Activated T-helper 17 cell treated with anti-CD3 and anti-CD28 coated beads, Interleukin-2, amount 50 U/mL, for 72 hours (primary cell): ENCODE measurements around the gene VPS54. TPM values are rescaled to one million over a fixed set of nuclear protein-coding genes. Genes with fewer than 3 reads are reported as not detected.
"Not testable (repeated sequence)": the region's sequence is repeated elsewhere in the genome, so short reads cannot be mapped to it uniquely, and the experiment has no call there.

ENCODE experiments used
- ATAC-seq: fragments of 150-1000 bp; cut with Tn5 transposase; replicated peaks from 2 replicates; pipeline ENCODE4 v1.10.0; 2021; ENCODE audit warnings: mild to moderate bottlenecking, moderate library complexity
- H3K27ac Mint-ChIP-seq: one replicate; pipeline ENCODE4 v1.8.0; 2022; ENCODE audit warnings: mixed read lengths
- H3K27me3 Mint-ChIP-seq: one replicate; pipeline ENCODE4 v1.8.0; 2022; ENCODE audit warnings: mixed read lengths
- H3K36me3 Mint-ChIP-seq: one replicate; pipeline ENCODE4 v1.8.0; 2022; ENCODE audit warnings: low read depth, mild to moderate bottlenecking, mixed read lengths
- H3K4me1 Mint-ChIP-seq: one replicate; pipeline ENCODE4 v1.8.0; 2022; ENCODE audit warnings: mixed read lengths
- H3K4me3 Mint-ChIP-seq: one replicate; pipeline ENCODE4 v1.8.0; 2022; ENCODE audit warnings: mild to moderate bottlenecking, mixed read lengths
- H3K9me3 Mint-ChIP-seq: one replicate; pipeline ENCODE4 v1.8.0; 2022; ENCODE audit warnings: mixed read lengths
- total RNA-seq, 2 donors: library from RNA; stranded (reverse); gene quantifications; one replicate each; pipeline ENCODE4 v1.2.3, GENCODE V29; 2022

The VPS54 gene
- total RNA-seq, 2 donors from 2014 or later = 7.9 to 13.7 TPM

GRCh38 chr2:63847571-63847970 lies 171.7 kb downstream of the VPS54 start:
- not testable (repeated sequence) for ATAC-seq, H3K9me3 Mint-ChIP-seq, H3K27me3 Mint-ChIP-seq, H3K4me3 Mint-ChIP-seq
- H3K4me1 Mint-ChIP-seq = peaks cover 48% of the 10 kb centered on the region
- H3K36me3 Mint-ChIP-seq = peaks cover 62% of the 10 kb centered on the region
- H3K27ac Mint-ChIP-seq = peak overlapping the region; percentile 20

DNA sequence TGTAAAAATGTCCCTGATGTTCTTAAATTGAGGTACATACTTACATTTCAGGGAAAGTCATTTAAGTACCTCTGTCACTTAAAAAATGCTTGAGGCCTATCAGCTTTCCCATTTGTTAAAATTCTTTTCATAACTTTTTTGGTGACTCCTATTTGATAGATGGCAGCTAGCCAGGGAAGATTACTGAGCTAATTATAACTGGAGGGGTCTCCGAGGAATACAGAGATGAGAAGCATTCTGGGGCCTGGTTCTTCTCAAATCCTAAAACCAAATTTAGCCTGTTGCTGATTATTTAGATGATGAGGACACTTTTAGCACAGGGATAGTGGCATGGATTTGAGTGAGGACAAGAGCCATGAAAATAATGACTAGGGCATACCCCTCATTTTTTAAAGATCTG lies 172.7 kb downstream of the VPS54 start:
- Mint-ChIP-seq H3K4me3 (no peak overlapping the region), H3K27ac (no peak overlapping the region), H3K36me3 (peaks cover 70% of the 10 kb centered on the region), H3K27me3 (no peaks in the 10 kb centered on the region), H3K4me1 (peaks cover 40% of the 10 kb centered on the region), H3K9me3 (no peaks in the 10 kb centered on the region)
- ATAC-seq = no peak

GRCh38 chr2:63845866-63846265 lies 173.4 kb downstream of the VPS54 start:
- Mint-ChIP-seq H3K4me1 (peaks cover 34% of the 10 kb centered on the region), H3K4me3 (peak overlapping the region; percentile 4), H3K36me3 (peaks cover 68% of the 10 kb centered on the region), H3K27me3 (no peaks in the 10 kb centered on the region), H3K27ac (no peak overlapping the region), H3K9me3 (no peaks in the 10 kb centered on the region)
- no peak for ATAC-seq

GRCh38 chr2:63844616-63845015 lies 174.6 kb downstream of the VPS54 start:
- no peaks in the 10 kb centered on the region for H3K27me3 Mint-ChIP-seq
- no peaks in the 10 kb centered on the region for H3K9me3 Mint-ChIP-seq
- H3K36me3 Mint-ChIP-seq = peaks cover 72% of the 10 kb centered on the region
- no peak for ATAC-seq
- H3K27ac Mint-ChIP-seq = peak overlapping the region; percentile 59
- H3K4me3 Mint-ChIP-seq = peak overlapping the region; percentile 99
- H3K4me1 Mint-ChIP-seq = peaks cover 33% of the 10 kb centered on the region

- no peak for ATAC-seq
- Mint-ChIP-seq H3K4me3 (peak overlapping the region; percentile 99), H3K4me1 (peaks cover 26% of the 10 kb centered on the region), H3K9me3 (no peaks in the 10 kb centered on the region), H3K36me3 (peaks cover 67% of the 10 kb centered on the region), H3K27me3 (no peaks in the 10 kb centered on the region), H3K27ac (peak overlapping the region; percentile 59)
Observed at GRCh38 chr2:63843791-63844190, 175.4 kb downstream of the VPS54 start.

DNA sequence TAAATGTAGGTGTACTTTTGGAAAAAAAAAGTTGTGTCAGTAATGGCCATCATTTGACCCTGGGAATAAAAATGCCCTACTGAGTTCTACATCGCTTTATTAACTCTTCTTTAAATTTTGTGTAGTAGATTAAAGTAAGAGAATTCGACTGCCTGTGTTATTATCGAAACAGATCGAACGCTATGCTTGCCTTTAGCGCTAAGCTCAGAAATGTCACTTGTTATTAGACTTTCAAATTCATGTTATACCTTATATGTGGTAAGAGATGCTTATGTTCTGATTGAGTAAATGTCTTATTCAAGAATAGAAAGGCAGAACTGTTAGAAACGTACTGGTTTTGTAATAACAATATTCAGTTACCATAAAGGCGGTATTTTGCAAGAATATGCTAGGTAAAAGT lies 176.1 kb downstream of the VPS54 start:
- Mint-ChIP-seq H3K36me3 (peaks cover 67% of the 10 kb centered on the region), H3K9me3 (no peaks in the 10 kb centered on the region), H3K4me1 (peaks cover 26% of the 10 kb centered on the region), H3K4me3 (peak overlapping the region; percentile 99), H3K27me3 (no peaks in the 10 kb centered on the region), H3K27ac (peak overlapping the region; percentile 94)
- ATAC-seq = no peak

GRCh38 chr2:63842149-63843061 lies 176.8 kb downstream of the VPS54 start:
- peaks cover 61% of the 10 kb centered on the region for H3K36me3 Mint-ChIP-seq

More at GRCh38 chr2:63842149-63843061, 176.8 kb downstream of the VPS54 start:
- no peak for ATAC-seq
- Mint-ChIP-seq H3K27me3 (no peaks in the 10 kb centered on the region), H3K4me1 (peaks cover 22% of the 10 kb centered on the region), H3K9me3 (no peaks in the 10 kb centered on the region), H3K4me3 (peak overlapping the region; percentile 99), H3K27ac (peak overlapping the region; percentile 94)

Other genes with a start within 250 kb of the VPS54 start
- gene UGP2, start 177.5 kb downstream of the VPS54 start, total RNA-seq = 100 to 1,000 TPM; 111 to 114 TPM
- 10 to 100 TPM; 57.4 to 59.7 TPM for gene PELI1, start 125.0 kb upstream of the VPS54 start, total RNA-seq